Neuronal stem cell (in vitro differentiated cells): ENCODE measurements around the gene EYS.

Experiments used
- DNase-seq: peaks from one replicate; pipeline ENCODE4 v3.0.0-alpha.2; 2013; ENCODE audit warnings: low spot score
- H2AFZ ChIP-seq: one replicate; pipeline ENCODE4 v1.6.1; 2013; ENCODE audit warnings: mild to moderate bottlenecking, low read length, inconsistent platforms
- H2AK5ac ChIP-seq: 2 replicates; pipeline ENCODE4 v1.6.1; 2013; ENCODE audit warnings: low read depth, mild to moderate bottlenecking, inconsistent platforms, low read length, moderate library complexity, mixed read lengths
- H2BK120ac ChIP-seq: 2 replicates; pipeline ENCODE4 v1.6.1; 2013; ENCODE audit warnings: low read depth, mild to moderate bottlenecking, inconsistent platforms, low read length, moderate library complexity, mixed read lengths
- H2BK12ac ChIP-seq: one replicate; pipeline ENCODE4 v1.6.1; 2013; ENCODE audit warnings: low read length, inconsistent platforms
- H2BK15ac ChIP-seq: 2 replicates; pipeline ENCODE4 v1.6.1; 2013; ENCODE audit warnings: mild to moderate bottlenecking, low read length, inconsistent platforms, mixed read lengths
- H2BK5ac ChIP-seq: one replicate; pipeline ENCODE4 v1.6.1; 2013; ENCODE audit warnings: inconsistent platforms, mild to moderate bottlenecking, low read length, moderate library complexity
- H3K14ac ChIP-seq: one replicate; pipeline ENCODE4 v1.6.1; 2013; ENCODE audit warnings: low read length, inconsistent platforms
- H3K18ac ChIP-seq: 2 replicates; pipeline ENCODE4 v1.6.1; 2013; ENCODE audit warnings: low read length, inconsistent platforms
- H3K23ac ChIP-seq: 2 replicates; pipeline ENCODE4 v1.6.1; 2013; ENCODE audit warnings: low read depth, mild to moderate bottlenecking, mixed read lengths, low read length, inconsistent platforms; ENCODE audit not compliant: poor library complexity
- H3K27ac ChIP-seq: replicated peaks from 3 replicates; pipeline ENCODE4 v1.5.1; 2013; ENCODE audit warnings: low read length, inconsistent platforms
- H3K27me3 ChIP-seq, 3 experiments: 2 replicates each; pipeline ENCODE4 v1.6.1; 2013; ENCODE audit warnings: low read length in 3 of 3, mild to moderate bottlenecking in 2 of 3, inconsistent platforms in 1 of 3, low read depth in 1 of 3, mixed read lengths in 1 of 3, moderate library complexity in 1 of 3; ENCODE audit not compliant: control insufficient read depth in 3 of 3, insufficient read depth in 3 of 3
- H3K36me3 ChIP-seq, 2 donors: replicated peaks in 1 of 2; 2 replicates each; pipeline ENCODE4 v1.6.1; 2013; ENCODE audit warnings: low read length in 2 of 2; ENCODE audit not compliant: control insufficient read depth in 2 of 2, insufficient read depth in 2 of 2
- H3K4ac ChIP-seq: 2 replicates; pipeline ENCODE4 v1.6.1; 2013; ENCODE audit warnings: inconsistent platforms, mild to moderate bottlenecking, low read length, moderate library complexity
- H3K4me1 ChIP-seq, 2 donors: 1 replicate in 1 of 2; 2 replicates in 1 of 2; pipeline ENCODE4 v1.6.1; 2013; ENCODE audit warnings: low read length in 2 of 2, low read depth in 1 of 2; ENCODE audit not compliant: control insufficient read depth in 2 of 2, insufficient read depth in 1 of 2
- H3K4me2 ChIP-seq: one replicate; pipeline ENCODE4 v1.6.1; 2013; ENCODE audit warnings: mild to moderate bottlenecking, low read length, inconsistent platforms; ENCODE audit not compliant: insufficient read depth, poor library complexity, severe bottlenecking
- H3K4me3 ChIP-seq, 2 donors: 2 replicates each; pipeline ENCODE4 v1.5.1; 2013; ENCODE audit warnings: low read length in 2 of 2, mild to moderate bottlenecking in 2 of 2, inconsistent platforms in 1 of 2, moderate library complexity in 1 of 2
- H3K79me1 ChIP-seq: one replicate; pipeline ENCODE4 v1.6.1; 2013; ENCODE audit warnings: low read depth, mild to moderate bottlenecking, inconsistent platforms, low read length, moderate library complexity
- H3K9ac ChIP-seq: one replicate; pipeline ENCODE4 v1.6.1; 2013; ENCODE audit warnings: mild to moderate bottlenecking, low read depth, low read length, inconsistent platforms; ENCODE audit not compliant: poor library complexity
- H3K9me3 ChIP-seq, 2 donors: replicated peaks in 1 of 2; 2 replicates each; pipeline versions ENCODE3 to v1.6.1; 2013; ENCODE audit warnings: low read length in 2 of 2, mild to moderate bottlenecking in 2 of 2, inconsistent platforms in 1 of 2, low read depth in 1 of 2, mixed read lengths in 1 of 2, moderate library complexity in 1 of 2; ENCODE audit not compliant: control insufficient read depth in 2 of 2, insufficient read depth in 1 of 2
- H4K8ac ChIP-seq: one replicate; pipeline ENCODE4 v1.6.1; 2013; ENCODE audit warnings: low read depth, mild to moderate bottlenecking, inconsistent platforms, low read length, moderate library complexity
- H4K91ac ChIP-seq: one replicate; pipeline ENCODE4 v1.6.1; 2013; ENCODE audit warnings: low read length, low read depth, mild to moderate bottlenecking, inconsistent platforms; ENCODE audit not compliant: poor library complexity
- WGBS, 2 donors: extraction: QIAGEN DNeasy Blood & Tissue Kit; methylation state at CpG; one replicate each; pipeline ENCODE4 v1.1.7; 2013; ENCODE audit warnings: missing lambda C conversion rate in 2 of 2, mixed read lengths in 1 of 2; ENCODE audit not compliant: insufficient read length in 2 of 2, insufficient replicate concordance in 1 of 2; ENCODE audit errors: extremely low coverage in 2 of 2; 5-methylcytosine and 5-hydroxymethylcytosine counted together

The EYS gene

GRCh38 chr6:63999613-64000012 is 1707.4 kb downstream of the EYS start:
- Histone ChIP-seq H3K18ac (no peak overlapping the region), H3K4ac (no peak overlapping the region), H4K8ac (no peak overlapping the region), H2BK15ac (no peak overlapping the region), H4K91ac (no peak overlapping the region), H3K9ac (no peak overlapping the region), H3K23ac (no peak overlapping the region), H3K4me3 (no peak overlapping the region), H3K27ac (no peak overlapping the region), H2BK5ac (no peak overlapping the region), H3K4me1 (no peaks in the 10 kb centered on the region), H2BK120ac (no peak overlapping the region), H3K14ac (no peak overlapping the region), H2AK5ac (no peak overlapping the region), H2AFZ (no peak overlapping the region), H3K4me2 (no peak overlapping the region), H3K9me3 (peaks cover 0 to 1% of the 10 kb centered on the region in 2 donors), H3K79me1 (no peaks in the 10 kb centered on the region), H3K27me3 (no peaks in the 10 kb centered on the region), H3K36me3 (no peaks in the 10 kb centered on the region), H2BK12ac (no peak overlapping the region)
- DNase-seq: no peak
- no CpG with 5 or more reads among the region's 4 CpGs for WGBS, 2 donors

GRCh38 chr6:63998991-63999390 is 1708.0 kb downstream of the EYS start:
- H4K8ac ChIP-seq: no peak overlapping the region
- H4K91ac ChIP-seq: no peak overlapping the region
- H3K18ac ChIP-seq: no peak overlapping the region
- H3K79me1 ChIP-seq: no peaks in the 10 kb centered on the region
- no CpG with 5 or more reads among the region's 3 CpGs for WGBS, 2 donors
- DNase-seq: no peak
- H3K4ac ChIP-seq: no peak overlapping the region
- no peak overlapping the region for H3K27ac ChIP-seq
- no peak overlapping the region for H2BK12ac ChIP-seq
- H3K36me3 ChIP-seq: no peaks in the 10 kb centered on the region
- H3K27me3 ChIP-seq: no peaks in the 10 kb centered on the region
- H3K9me3 ChIP-seq: no peaks in the 10 kb centered on the region
- no peak overlapping the region for H2AK5ac ChIP-seq
- H3K14ac ChIP-seq: no peak overlapping the region
- H3K4me3 ChIP-seq: no peak overlapping the region
- H3K4me2 ChIP-seq: no peak overlapping the region
- H2AFZ ChIP-seq: peak overlapping the region; percentile 41
- no peak overlapping the region for H2BK5ac ChIP-seq
- no peak overlapping the region for H3K9ac ChIP-seq
- no peak overlapping the region for H2BK120ac ChIP-seq
- no peak overlapping the region for H2BK15ac ChIP-seq
- H3K4me1 ChIP-seq: no peaks in the 10 kb centered on the region
- H3K23ac ChIP-seq: no peak overlapping the region

DNA sequence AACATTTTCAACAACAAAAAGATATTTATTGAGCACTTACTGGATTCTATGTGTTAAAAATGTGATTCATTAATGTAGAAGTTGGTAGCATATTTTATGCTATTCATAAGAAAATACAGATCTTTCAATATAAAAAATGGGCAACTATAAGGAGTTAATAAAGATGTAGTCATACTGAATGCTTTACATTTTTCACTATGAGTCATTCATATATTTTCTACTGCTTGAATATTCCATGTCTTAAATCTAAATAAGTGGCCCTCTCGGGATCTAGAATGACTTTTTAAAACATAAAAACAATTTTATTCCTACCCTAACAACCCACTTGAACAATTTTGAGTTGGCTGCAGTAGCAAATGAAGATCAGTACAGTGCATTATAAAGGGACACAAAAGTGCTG is 1709.3 kb downstream of the EYS start:
- no peak overlapping the region for H3K9ac ChIP-seq
- no CpG with 5 or more reads among the region's 1 CpG for WGBS, 2 donors
- no peak for DNase-seq

DNA sequence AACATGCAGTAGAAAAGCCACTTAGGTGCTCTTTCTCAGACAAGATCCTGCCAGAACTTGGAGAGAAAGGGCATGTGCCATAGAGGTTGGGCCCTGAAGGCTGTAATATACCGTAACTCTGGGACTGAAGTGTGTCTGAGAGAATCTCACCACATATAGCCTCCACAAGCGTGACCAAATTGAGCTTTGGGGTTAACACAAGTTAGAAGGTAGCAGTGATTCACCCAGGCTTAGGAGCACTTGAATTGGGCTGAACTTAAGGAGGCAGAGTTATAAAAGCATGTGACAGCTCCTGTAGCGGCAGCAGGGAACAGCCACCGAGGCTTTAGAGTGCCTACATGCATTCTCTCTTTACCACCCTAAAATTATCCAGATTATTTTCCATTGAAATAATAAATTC is 1709.8 kb downstream of the EYS start:
- Histone ChIP-seq H2BK120ac (no peak overlapping the region), H2AFZ (no peak overlapping the region), H3K14ac (no peak overlapping the region), H2AK5ac (no peak overlapping the region), H4K91ac (no peak overlapping the region), H3K4me3 (no peak overlapping the region), H2BK5ac (no peak overlapping the region), H3K18ac (no peak overlapping the region), H2BK15ac (no peak overlapping the region), H3K27ac (no peak overlapping the region), H3K36me3 (no peaks in the 10 kb centered on the region), H3K9me3 (peaks cover 0 to 3% of the 10 kb centered on the region in 2 donors), H3K27me3 (no peaks in the 10 kb centered on the region), H4K8ac (no peak overlapping the region), H3K9ac (no peak overlapping the region), H3K4ac (no peak overlapping the region), H3K4me1 (no peaks in the 10 kb centered on the region), H3K4me2 (no peak overlapping the region), H2BK12ac (no peak overlapping the region), H3K23ac (no peak overlapping the region), H3K79me1 (no peaks in the 10 kb centered on the region)
- DNase-seq: no peak
- no CpG with 5 or more reads among the region's 4 CpGs for WGBS, 2 donors

More for the DNA sequence above, 1709.3 kb downstream of the EYS start:
- Histone ChIP-seq H3K14ac (no peak overlapping the region), H3K23ac (no peak overlapping the region), H2BK5ac (no peak overlapping the region), H3K4ac (no peak overlapping the region), H3K4me3 (no peak overlapping the region), H3K4me1 (no peaks in the 10 kb centered on the region), H4K8ac (no peak overlapping the region), H2AK5ac (no peak overlapping the region), H3K36me3 (no peaks in the 10 kb centered on the region), H2BK12ac (no peak overlapping the region), H3K4me2 (no peak overlapping the region), H2AFZ (no peak overlapping the region), H3K79me1 (no peaks in the 10 kb centered on the region), H4K91ac (no peak overlapping the region), H3K9me3 (peaks cover 0 to 2% of the 10 kb centered on the region in 2 donors), H2BK120ac (no peak overlapping the region), H3K18ac (no peak overlapping the region), H3K27me3 (no peaks in the 10 kb centered on the region), H3K27ac (no peak overlapping the region), H2BK15ac (no peak overlapping the region)
